PC-3 (cell line): Measurements from ENCODE around the gene BDKRB2. TPM values are rescaled to one million over a fixed set of nuclear protein-coding genes. Genes with fewer than 3 reads are reported as not detected.

Experiments
- ATAC-seq: fragments of 200-7000 bp; cut with Tn5 transposase; 2 replicates; pipeline ENCODE4 v1.9.1; 2020; ENCODE audit warnings: mild to moderate bottlenecking, moderate library complexity
- BruUV-seq: library from RNA; stranded (reverse); fragments of 400-500 nt; replicated peaks from 2 replicates; lab custom pipeline; 2021; lab: Mats Ljungman, UMichigan
- CTCF ChIA-PET: fragments of 300-600 bp; sonication (Branson Sonifier 250); formaldehyde crosslinking; loops from one replicate; lab custom pipeline; 2022; ENCODE audit warnings: antibody characterized with exemption; lab: Charles Lee
- POLR2A ChIA-PET: fragments of 300-600 bp; sonication (Branson Sonifier 250); formaldehyde crosslinking; loops from one replicate; lab custom pipeline; 2022; ENCODE audit warnings: antibody characterized with exemption; ENCODE audit not compliant: unreplicated experiment; lab: Charles Lee
- DNase-seq: peaks from one replicate; pipeline ENCODE4 v3.0.0-alpha.2; 2015
- H2AFZ ChIP-seq: fragments of 300-600 bp; sonication (generic); 2 replicates; pipeline ENCODE4 v1.6.0; 2016; ENCODE audit warnings: antibody characterized with exemption, low read length
- H3F3A ChIP-seq: fragments of 300-600 bp; sonication (generic); one replicate; pipeline ENCODE4 v1.6.0; 2017; ENCODE audit warnings: antibody characterized with exemption, low read length, control low read depth, mild to moderate bottlenecking; ENCODE audit not compliant: unreplicated experiment
- H3K27ac ChIP-seq: fragments of 300-600 bp; sonication (generic); 2 replicates; pipeline ENCODE4 v1.5.1; 2016; ENCODE audit warnings: mild to moderate bottlenecking, low read length
- H3K27me3 ChIP-seq: fragments of 300-600 bp; sonication (generic); 2 replicates; pipeline ENCODE4 v1.6.1; 2016; ENCODE audit warnings: low read length, mixed read lengths
- H3K36me3 ChIP-seq: fragments of 300-600 bp; sonication (generic); 2 replicates; pipeline ENCODE4 v1.6.1; 2016; ENCODE audit warnings: low read depth, mixed run types, low read length, mixed read lengths
- H3K4me1 ChIP-seq: fragments of 300-600 bp; sonication (generic); 2 replicates; pipeline ENCODE4 v1.5.1; 2016; ENCODE audit warnings: low read length; ENCODE audit not compliant: insufficient read depth
- H3K4me2 ChIP-seq: fragments of 300-600 bp; sonication (generic); 2 replicates; pipeline ENCODE4 v1.6.0; 2016; ENCODE audit warnings: low read length
- H3K4me3 ChIP-seq: fragments of 300-600 bp; sonication (generic); 2 replicates; pipeline ENCODE4 v1.5.1; 2016; ENCODE audit warnings: mild to moderate bottlenecking, low read length, mixed read lengths
- H3K79me2 ChIP-seq: fragments of 300-600 bp; sonication (generic); 2 replicates; pipeline ENCODE4 v1.6.1; 2017; ENCODE audit warnings: low read length, mixed read lengths
- H3K9ac ChIP-seq: fragments of 300-600 bp; sonication (generic); 2 replicates; pipeline ENCODE4 v1.6.0; 2016; ENCODE audit warnings: mild to moderate bottlenecking, low read length
- H3K9me2 ChIP-seq: fragments of 300-600 bp; sonication (generic); replicated peaks from 2 replicates; pipeline ENCODE4 v1.6.1; 2016; ENCODE audit warnings: mixed run types, low read length, mixed read lengths
- H3K9me3 ChIP-seq: fragments of 300-600 bp; sonication (generic); 2 replicates; pipeline ENCODE4 v1.6.1; 2016; ENCODE audit warnings: low read length, mixed read lengths
- H4K20me1 ChIP-seq: fragments of 300-600 bp; sonication (generic); 2 replicates; pipeline ENCODE4 v1.6.1; 2016; ENCODE audit warnings: low read length, mixed read lengths
- EZH2 ChIP-seq: fragments of 300-600 bp; sonication (generic); IDR thresholded peaks from one replicate; pipeline ENCODE4 v1.6.1; 2017; ENCODE audit warnings: antibody characterized with exemption, mild to moderate bottlenecking, low read length; ENCODE audit not compliant: unreplicated experiment
- EZH2phosphoT487 ChIP-seq: fragments of 300-600 bp; sonication (generic); IDR thresholded peaks from 2 replicates; pipeline ENCODE4 v1.6.1; 2018; ENCODE audit warnings: mild to moderate bottlenecking, antibody characterized with exemption, low read length, borderline replicate concordance
- intact Hi-C: fragments of 100-400 bp; cut with micrococcal nuclease; formaldehyde crosslinking; loops from 2 replicates; pipeline ENCODE4 v1.9.0; 2023
- total RNA-seq: library from RNA; depleted of rRNA; stranded (reverse); fragments of >200 nt; gene quantifications from 2 replicates; pipeline ENCODE4 v1.2.3, GENCODE V29; 2014
- TF ChIP-seq, protein P1 (sequence below): fragments of 300-600 bp; sonication (generic); conservative IDR thresholded peaks from 2 replicates; pipeline ENCODE4 v1.5.1; 2017; ENCODE audit warnings: antibody characterized with exemption, low read depth, mild to moderate bottlenecking, low read length

Gene BDKRB2
- total RNA-seq, 1 experiment from 2014 or later = 0.07 TPM

DNA sequence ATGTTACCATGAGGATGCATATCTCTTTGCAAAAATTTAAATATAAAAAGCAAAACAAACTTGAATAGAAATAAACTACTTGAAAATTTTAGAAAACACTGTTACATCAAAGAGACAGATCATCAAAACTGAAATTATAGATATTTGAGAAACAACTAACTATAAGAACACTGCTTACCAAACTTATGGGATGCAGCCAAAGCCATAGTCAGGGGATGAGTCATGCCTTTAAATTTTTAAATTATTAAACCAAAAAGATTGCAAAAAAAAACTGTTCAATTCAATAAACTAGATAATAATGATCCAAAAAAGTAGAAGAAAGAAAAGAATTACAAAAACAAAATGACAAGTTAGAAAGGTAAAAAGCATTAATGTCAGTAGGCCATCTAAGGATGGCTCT lies 7.5 kb downstream of the BDKRB2 start:
- Histone ChIP-seq H3K4me3 (no peak overlapping the region), H3K27me3 (peaks cover 48% of the 10 kb centered on the region), H2AFZ (no peak overlapping the region), H3K79me2 (no peaks in the 10 kb centered on the region), H3K4me1 (no peaks in the 10 kb centered on the region), H3K36me3 (no peaks in the 10 kb centered on the region), H3K9ac (no peak overlapping the region), H3K27ac (no peak overlapping the region), H3K9me3 (no peaks in the 10 kb centered on the region), H4K20me1 (no peaks in the 10 kb centered on the region), H3K9me2 (no peaks in the 10 kb centered on the region), H3K4me2 (no peak overlapping the region), H3F3A (no peaks in the 10 kb centered on the region)
- DNase-seq (no peak), ATAC-seq (no peak)
- intact Hi-C loops = no loop called here
- BruUV-seq = no TSS peak
- TF ChIP-seq EZH2phosphoT487 (no peak), EZH2 (no peak)
- TF ChIP-seq, protein P1, sequence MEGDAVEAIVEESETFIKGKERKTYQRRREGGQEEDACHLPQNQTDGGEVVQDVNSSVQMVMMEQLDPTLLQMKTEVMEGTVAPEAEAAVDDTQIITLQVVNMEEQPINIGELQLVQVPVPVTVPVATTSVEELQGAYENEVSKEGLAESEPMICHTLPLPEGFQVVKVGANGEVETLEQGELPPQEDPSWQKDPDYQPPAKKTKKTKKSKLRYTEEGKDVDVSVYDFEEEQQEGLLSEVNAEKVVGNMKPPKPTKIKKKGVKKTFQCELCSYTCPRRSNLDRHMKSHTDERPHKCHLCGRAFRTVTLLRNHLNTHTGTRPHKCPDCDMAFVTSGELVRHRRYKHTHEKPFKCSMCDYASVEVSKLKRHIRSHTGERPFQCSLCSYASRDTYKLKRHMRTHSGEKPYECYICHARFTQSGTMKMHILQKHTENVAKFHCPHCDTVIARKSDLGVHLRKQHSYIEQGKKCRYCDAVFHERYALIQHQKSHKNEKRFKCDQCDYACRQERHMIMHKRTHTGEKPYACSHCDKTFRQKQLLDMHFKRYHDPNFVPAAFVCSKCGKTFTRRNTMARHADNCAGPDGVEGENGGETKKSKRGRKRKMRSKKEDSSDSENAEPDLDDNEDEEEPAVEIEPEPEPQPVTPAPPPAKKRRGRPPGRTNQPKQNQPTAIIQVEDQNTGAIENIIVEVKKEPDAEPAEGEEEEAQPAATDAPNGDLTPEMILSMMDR = no peak
- ChIA-PET POLR2A (no interaction called here), CTCF (no interaction called here)

DNA sequence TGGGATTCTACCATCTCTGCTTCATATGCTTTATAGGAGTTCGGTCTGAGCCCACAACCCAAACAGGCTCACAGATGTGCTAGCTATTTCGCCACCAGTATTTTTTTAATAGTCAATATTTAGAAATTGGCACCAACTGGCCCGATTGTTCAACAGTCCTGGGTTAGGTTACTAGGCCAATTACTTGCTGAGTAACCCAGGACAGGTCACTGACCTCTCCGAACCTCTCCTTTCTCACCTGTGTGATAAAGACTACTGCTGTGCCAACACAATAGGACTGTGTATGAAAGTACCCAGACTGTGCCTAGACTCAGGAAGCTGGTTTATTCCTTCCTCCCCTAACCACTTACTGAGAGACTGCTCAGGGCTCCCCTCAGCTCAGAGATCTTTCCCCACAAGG lies 8.3 kb downstream of the BDKRB2 start:
- no peak for ATAC-seq
- Histone ChIP-seq H3F3A (no peaks in the 10 kb centered on the region), H3K36me3 (no peaks in the 10 kb centered on the region), H2AFZ (no peak overlapping the region), H3K4me3 (no peak overlapping the region), H3K4me1 (no peaks in the 10 kb centered on the region), H3K9me2 (no peaks in the 10 kb centered on the region), H3K79me2 (no peaks in the 10 kb centered on the region), H3K9me3 (no peaks in the 10 kb centered on the region), H3K4me2 (no peak overlapping the region), H4K20me1 (no peaks in the 10 kb centered on the region), H3K9ac (no peak overlapping the region), H3K27me3 (peaks cover 48% of the 10 kb centered on the region), H3K27ac (no peak overlapping the region)
- intact Hi-C loops = no loop called here
- ChIA-PET CTCF (no interaction called here), POLR2A (no interaction called here)
- no peak for DNase-seq
- BruUV-seq = no TSS peak
- TF ChIP-seq EZH2phosphoT487 (no peak), EZH2 (no peak)
- TF ChIP-seq, protein P1 = no peak

DNA sequence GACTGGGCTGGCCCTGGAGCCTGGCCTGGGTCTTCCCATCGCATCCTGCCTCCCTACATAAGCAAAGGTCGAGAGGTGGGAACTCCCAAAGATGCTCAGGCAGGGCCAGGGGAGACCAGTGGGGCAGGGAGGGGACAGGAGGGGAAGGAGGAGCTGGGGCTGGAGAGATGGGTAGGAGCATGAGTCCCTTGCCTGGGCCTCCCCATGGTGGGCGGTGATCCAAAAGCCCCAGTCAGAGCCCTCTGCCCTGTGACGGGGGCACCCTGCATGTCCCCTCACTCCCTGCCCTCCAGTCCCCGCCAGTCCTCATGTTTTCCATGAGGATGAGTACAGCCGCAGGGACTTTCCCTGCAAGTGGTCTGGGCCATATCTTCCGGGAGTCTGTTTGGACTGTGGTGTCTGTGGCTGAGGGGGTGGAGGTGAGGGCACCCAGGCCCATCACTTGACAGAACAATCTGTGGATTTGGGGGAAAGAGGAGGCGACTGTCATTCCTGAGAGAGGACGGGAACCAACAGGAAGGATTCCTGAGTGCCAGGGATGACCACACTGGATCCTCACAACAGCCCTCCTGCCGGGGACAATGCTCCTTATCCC lies 9.3 kb downstream of the BDKRB2 start:
- DNase-seq (no peak), ATAC-seq (no peak)
- Histone ChIP-seq H3K9me3 (no peaks in the 10 kb centered on the region), H3K4me1 (no peaks in the 10 kb centered on the region), H3K9me2 (no peaks in the 10 kb centered on the region), H3K4me2 (no peak overlapping the region), H3K4me3 (no peak overlapping the region), H4K20me1 (no peaks in the 10 kb centered on the region), H2AFZ (no peak overlapping the region), H3K79me2 (no peaks in the 10 kb centered on the region), H3K36me3 (no peaks in the 10 kb centered on the region), H3K9ac (no peak overlapping the region), H3K27ac (no peak overlapping the region), H3F3A (no peaks in the 10 kb centered on the region), H3K27me3 (peaks cover 39% of the 10 kb centered on the region)
- TF ChIP-seq EZH2 (no peak), EZH2phosphoT487 (no peak)
- TF ChIP-seq, protein P1 = no peak
- BruUV-seq = no TSS peak
- intact Hi-C loops = no loop called here
- POLR2A ChIA-PET = no interaction called here
- CTCF ChIA-PET = no interaction called here
